NCI-H187 (cell line): Measurements from ENCODE around the gene ZNF862.
A peak's percentile ranks its signal among the peaks of the same experiment; 100 is the strongest.

ENCODE experiments used
- DNase-seq, 2 experiments: peaks; one replicate each; lab custom pipeline; 2025; lab: John Stamatoyannopoulos, UW

Gene ZNF862

GRCh38 chr7:149866139-149866778 lies 28.1 kb downstream of the ZNF862 start:
- DNase-seq, result no peak

GRCh38 chr7:149866779-149867447 lies 28.7 kb downstream of the ZNF862 start:
- no peak for DNase-seq

- DNase-seq, result no peak
Observed at GRCh38 chr7:149867762-149868622, 29.8 kb downstream of the ZNF862 start.

- no peak for DNase-seq
Observed at GRCh38 chr7:149868623-149869290, 30.6 kb downstream of the ZNF862 start.

- no peak for DNase-seq
Observed at GRCh38 chr7:149869291-149869650, 31.1 kb downstream of the ZNF862 start.

GRCh38 chr7:149869867-149870266 lies 31.7 kb downstream of the ZNF862 start:
- DNase-seq, result no peak

- DNase-seq, result no peak
Observed at GRCh38 chr7:149870274-149870673, 32.1 kb downstream of the ZNF862 start.

- DNase-seq, result no peak
Observed at GRCh38 chr7:149870701-149871483, 32.7 kb downstream of the ZNF862 start.

- no peak for DNase-seq
Observed at GRCh38 chr7:149871576-149871975, 33.4 kb downstream of the ZNF862 start.

GRCh38 chr7:149872419-149873073 lies 34.4 kb downstream of the ZNF862 start:
- DNase-seq, result peak; percentile 40 to 51

- peak; percentile 92 to 96 for DNase-seq
Observed at GRCh38 chr7:149873074-149873969, 35.1 kb downstream of the ZNF862 start, which contains the start of gene ATP6V0E2. Gene ATP6V0E2 (plus strand): TSS chr7:149873969. CDS start chr7:149874066, 97 bp downstream.

GRCh38 chr7:149873970-149874643 lies 35.9 kb downstream of the ZNF862 start:
- no peak for DNase-seq

- no peak for DNase-seq
Observed at GRCh38 chr7:149874644-149875028, 36.5 kb downstream of the ZNF862 start.

- no peak for DNase-seq
Observed at GRCh38 chr7:149875396-149875795, 37.2 kb downstream of the ZNF862 start.

GRCh38 chr7:149877890-149878522 lies 39.8 kb downstream of the ZNF862 start:
- no peak for DNase-seq

- DNase-seq, result no peak
Observed at GRCh38 chr7:149878523-149878921, 40.3 kb downstream of the ZNF862 start.

GRCh38 chr7:149879271-149879743 lies 41.1 kb downstream of the ZNF862 start:
- DNase-seq, result no peak

GRCh38 chr7:149879766-149880637 lies 41.8 kb downstream of the ZNF862 start:
- DNase-seq, result no peak
